GM23338 (cell line): ENCODE measurements around the gene ADGRD1. TPM values are rescaled to one million over a fixed set of nuclear protein-coding genes. Genes with fewer than 3 reads are reported as not detected.

Source experiments
- ATAC-seq: fragments of 200-7000 bp; cut with Tn5 transposase; 3 replicates; pipeline ENCODE4 v1.9.1; 2020
- DNase-seq: peaks from one replicate; pipeline ENCODE4 v3.0.0-alpha.2; 2015; ENCODE audit warnings: low spot score
- H2AFZ ChIP-seq: fragments of 200-600 bp; sonication (generic); 2 replicates; pipeline ENCODE4 v1.8.0; 2016; ENCODE audit warnings: antibody characterized with exemption, mild to moderate bottlenecking, moderate library complexity
- H3F3A ChIP-seq: fragments of 200-600 bp; sonication (generic); replicated peaks from 2 replicates; pipeline ENCODE4 v1.8.0; 2017; ENCODE audit warnings: antibody characterized with exemption, mixed run types, low read depth
- H3K27ac ChIP-seq: fragments of 200-600 bp; sonication (generic); 2 replicates; pipeline ENCODE4 v1.6.1; 2016; ENCODE audit warnings: low read depth
- H3K27me3 ChIP-seq: fragments of 200-600 bp; sonication (generic); 2 replicates; pipeline ENCODE4 v1.8.0; 2016; ENCODE audit warnings: mild to moderate bottlenecking, mixed run types, moderate library complexity; ENCODE audit not compliant: insufficient read depth
- H3K36me3 ChIP-seq: fragments of 200-600 bp; sonication (generic); 2 replicates; pipeline ENCODE4 v1.8.0; 2016; ENCODE audit warnings: mild to moderate bottlenecking; ENCODE audit not compliant: insufficient read depth
- H3K4me1 ChIP-seq: fragments of 200-600 bp; sonication (generic); 2 replicates; pipeline ENCODE4 v1.8.0; 2016; ENCODE audit warnings: mild to moderate bottlenecking, moderate library complexity; ENCODE audit not compliant: insufficient read depth
- H3K4me2 ChIP-seq: fragments of 200-600 bp; sonication (generic); 2 replicates; pipeline ENCODE4 v1.7.1; 2017; ENCODE audit warnings: mixed run types
- H3K4me3 ChIP-seq: fragments of 200-600 bp; sonication (generic); 2 replicates; pipeline ENCODE4 v1.6.1; 2016; ENCODE audit warnings: mixed run types
- H3K79me2 ChIP-seq: fragments of 200-600 bp; sonication (generic); replicated peaks from 2 replicates; pipeline ENCODE4 v1.8.0; 2017; ENCODE audit warnings: mild to moderate bottlenecking; ENCODE audit not compliant: insufficient read depth
- H3K9me2 ChIP-seq: fragments of 200-600 bp; sonication (generic); 2 replicates; pipeline ENCODE4 v1.8.0; 2017; ENCODE audit not compliant: insufficient read depth
- H4K20me1 ChIP-seq: fragments of 200-600 bp; sonication (generic); replicated peaks from 2 replicates; pipeline ENCODE4 v1.8.0; 2017; ENCODE audit warnings: mild to moderate bottlenecking; ENCODE audit not compliant: insufficient read depth
- H3K27ac Mint-ChIP-seq: 2 replicates; pipeline ENCODE4 v1.8.0; 2020; ENCODE audit warnings: inconsistent platforms, mild to moderate bottlenecking, moderate library complexity, mixed read lengths
- H3K27me3 Mint-ChIP-seq: 3 replicates; pipeline ENCODE4 v1.8.0; 2022; ENCODE audit warnings: low read depth, mild to moderate bottlenecking, moderate library complexity, mixed read lengths, inconsistent platforms; ENCODE audit not compliant: insufficient read depth, poor library complexity
- H3K36me3 Mint-ChIP-seq: 3 replicates; pipeline ENCODE4 v1.8.0; 2021; ENCODE audit warnings: low read depth, mild to moderate bottlenecking, inconsistent platforms, moderate library complexity, mixed read lengths
- H3K4me1 Mint-ChIP-seq: 3 replicates; pipeline ENCODE4 v1.8.0; 2020; ENCODE audit warnings: mild to moderate bottlenecking, inconsistent platforms, mixed read lengths
- H3K4me3 Mint-ChIP-seq: 3 replicates; pipeline ENCODE4 v1.8.0; 2021; ENCODE audit warnings: moderate library complexity, mild to moderate bottlenecking, inconsistent platforms, mixed read lengths
- H3K9me3 Mint-ChIP-seq: 3 replicates; pipeline ENCODE4 v1.8.0; 2020; ENCODE audit warnings: moderate library complexity, mild to moderate bottlenecking, inconsistent platforms, mixed read lengths
- CREB1 ChIP-seq: fragments of 250-450 bp; sonication (Bioruptor Pico); IDR thresholded peaks from 2 replicates; pipeline ENCODE4 v1.5.0; 2020; ENCODE audit warnings: low read depth, mild to moderate bottlenecking, moderate library complexity
- CTCF ChIP-seq, 2 experiments: fragments of 200-600 bp in 1 of 2; sonication (generic) in 1 of 2; conservative IDR thresholded peaks; 2 replicates each; pipeline versions ENCODE4 v1.5.1 to v1.6.1; 2016 to 2017; ENCODE audit warnings: antibody characterized with exemption in 2 of 2, low read depth in 2 of 2, mild to moderate bottlenecking in 2 of 2, moderate library complexity in 1 of 2
- EZH2phosphoT487 ChIP-seq: fragments of 200-600 bp; sonication (generic); IDR thresholded peaks from one replicate; pipeline ENCODE4 v1.8.1; 2018; ENCODE audit warnings: antibody characterized with exemption; ENCODE audit not compliant: unreplicated experiment
- JUNB ChIP-seq: IDR thresholded peaks from one replicate; pipeline ENCODE4 v1.6.1; 2016; ENCODE audit warnings: antibody characterized with exemption; ENCODE audit not compliant: unreplicated experiment
- NANOG ChIP-seq: IDR thresholded peaks from 2 replicates; pipeline ENCODE4 v1.6.1; 2016; ENCODE audit warnings: antibody characterized with exemption, borderline replicate concordance
- STAT1 ChIP-seq: IDR thresholded peaks from one replicate; pipeline ENCODE4 v1.6.1; 2016; ENCODE audit warnings: antibody characterized with exemption; ENCODE audit not compliant: unreplicated experiment
- ZNF114 ChIP-seq: fragments of 250-450 bp; sonication (Bioruptor Pico); IDR thresholded peaks from 2 replicates; pipeline ENCODE4 v1.5.0; 2020; ENCODE audit warnings: mild to moderate bottlenecking, moderate library complexity
- ZNF462 ChIP-seq: fragments of 250-450 bp; sonication (Bioruptor Pico); IDR thresholded peaks from 2 replicates; pipeline ENCODE4 v1.5.0; 2020; ENCODE audit warnings: mild to moderate bottlenecking, moderate library complexity
- polyA plus RNA-seq: library from polyadenylated mRNA; unstranded; fragments of >200 nt; fragmentation: Nextera tagmentation; extraction: Ambion mirVana; gene quantifications from 2 replicates; pipeline ENCODE4 v1.2.1, GENCODE V29; 2016
- total RNA-seq: library from RNA; depleted of rRNA; stranded (reverse); fragments of >200 nt; shearing (Covaris generic); gene quantifications from 2 replicates; pipeline ENCODE4 v1.2.3, GENCODE V29; 2014

Gene ADGRD1
- total and polyA plus RNA-seq, 2 experiments from 2014 or later: 1.4 TPM; not detected in 1

GRCh38 chr12:130977743-130978095 is 24.0 kb downstream of the ADGRD1 start:
- H4K20me1 ChIP-seq: no peaks in the 10 kb centered on the region
- Mint-ChIP-seq H3K4me1 (peaks cover 8% of the 10 kb centered on the region; the same call in 2 of the 3 replicates), H3K4me3 (no peak overlapping the region), H3K9me3 (no peaks in the 10 kb centered on the region), H3K27ac (no peak overlapping the region), H3K36me3 (no peaks in the 10 kb centered on the region), H3K27me3 (peaks cover 7% of the 10 kb centered on the region)
- no peak for TF ChIP-seq ZNF114
- no peak for TF ChIP-seq ZNF462 (CRISPR knock-in tag)
- no peak for TF ChIP-seq STAT1
- TF ChIP-seq NANOG: no peak
- TF ChIP-seq CTCF (conservative IDR thresholded peaks at IDR 0.05; ENCODE audit: low read depth in 2 of 2): no peak
- no peak for TF ChIP-seq CREB1 (CRISPR knock-in tag)
- no peak for TF ChIP-seq EZH2phosphoT487
- TF ChIP-seq JUNB: no peak
- no peaks in the 10 kb centered on the region for H3K79me2 ChIP-seq
- no peak; the same call in 2 of the 3 replicates for ATAC-seq
- H2AFZ ChIP-seq: peak overlapping the region; percentile 95
- H3F3A ChIP-seq: no peaks in the 10 kb centered on the region
- H3K4me1 ChIP-seq: no peaks in the 10 kb centered on the region
- H3K27ac ChIP-seq: no peak overlapping the region
- no peak for DNase-seq
- H3K36me3 ChIP-seq: no peaks in the 10 kb centered on the region
- H3K9me2 ChIP-seq: no peaks in the 10 kb centered on the region
- no peaks in the 10 kb centered on the region for H3K27me3 ChIP-seq
- H3K4me3 ChIP-seq: no peak overlapping the region
- no peak overlapping the region for H3K4me2 ChIP-seq
